GM23338 (cell line): ENCODE data around the gene TNFRSF11A. TPM values are rescaled to one million over a fixed set of nuclear protein-coding genes. Genes with fewer than 3 reads are reported as not detected.

ENCODE experiments used
- ATAC-seq: fragments of 200-7000 bp; cut with Tn5 transposase; 3 replicates; pipeline ENCODE4 v1.9.1; 2020
- DNase-seq: peaks from one replicate; pipeline ENCODE4 v3.0.0-alpha.2; 2015; ENCODE audit warnings: low spot score
- H2AFZ ChIP-seq: fragments of 200-600 bp; sonication (generic); 2 replicates; pipeline ENCODE4 v1.8.0; 2016; ENCODE audit warnings: antibody characterized with exemption, mild to moderate bottlenecking, moderate library complexity
- H3F3A ChIP-seq: fragments of 200-600 bp; sonication (generic); replicated peaks from 2 replicates; pipeline ENCODE4 v1.8.0; 2017; ENCODE audit warnings: antibody characterized with exemption, mixed run types, low read depth
- H3K27ac ChIP-seq: fragments of 200-600 bp; sonication (generic); 2 replicates; pipeline ENCODE4 v1.6.1; 2016; ENCODE audit warnings: low read depth
- H3K27me3 ChIP-seq: fragments of 200-600 bp; sonication (generic); 2 replicates; pipeline ENCODE4 v1.8.0; 2016; ENCODE audit warnings: mild to moderate bottlenecking, mixed run types, moderate library complexity; ENCODE audit not compliant: insufficient read depth
- H3K36me3 ChIP-seq: fragments of 200-600 bp; sonication (generic); 2 replicates; pipeline ENCODE4 v1.8.0; 2016; ENCODE audit warnings: mild to moderate bottlenecking; ENCODE audit not compliant: insufficient read depth
- H3K4me1 ChIP-seq: fragments of 200-600 bp; sonication (generic); 2 replicates; pipeline ENCODE4 v1.8.0; 2016; ENCODE audit warnings: mild to moderate bottlenecking, moderate library complexity; ENCODE audit not compliant: insufficient read depth
- H3K4me2 ChIP-seq: fragments of 200-600 bp; sonication (generic); 2 replicates; pipeline ENCODE4 v1.7.1; 2017; ENCODE audit warnings: mixed run types
- H3K4me3 ChIP-seq: fragments of 200-600 bp; sonication (generic); 2 replicates; pipeline ENCODE4 v1.6.1; 2016; ENCODE audit warnings: mixed run types
- H3K79me2 ChIP-seq: fragments of 200-600 bp; sonication (generic); replicated peaks from 2 replicates; pipeline ENCODE4 v1.8.0; 2017; ENCODE audit warnings: mild to moderate bottlenecking; ENCODE audit not compliant: insufficient read depth
- H3K9me2 ChIP-seq: fragments of 200-600 bp; sonication (generic); 2 replicates; pipeline ENCODE4 v1.8.0; 2017; ENCODE audit not compliant: insufficient read depth
- H4K20me1 ChIP-seq: fragments of 200-600 bp; sonication (generic); replicated peaks from 2 replicates; pipeline ENCODE4 v1.8.0; 2017; ENCODE audit warnings: mild to moderate bottlenecking; ENCODE audit not compliant: insufficient read depth
- H3K27ac Mint-ChIP-seq: 2 replicates; pipeline ENCODE4 v1.8.0; 2020; ENCODE audit warnings: inconsistent platforms, mild to moderate bottlenecking, moderate library complexity, mixed read lengths
- H3K27me3 Mint-ChIP-seq: 3 replicates; pipeline ENCODE4 v1.8.0; 2022; ENCODE audit warnings: low read depth, mild to moderate bottlenecking, moderate library complexity, mixed read lengths, inconsistent platforms; ENCODE audit not compliant: insufficient read depth, poor library complexity
- H3K36me3 Mint-ChIP-seq: 3 replicates; pipeline ENCODE4 v1.8.0; 2021; ENCODE audit warnings: low read depth, mild to moderate bottlenecking, inconsistent platforms, moderate library complexity, mixed read lengths
- H3K4me1 Mint-ChIP-seq: 3 replicates; pipeline ENCODE4 v1.8.0; 2020; ENCODE audit warnings: mild to moderate bottlenecking, inconsistent platforms, mixed read lengths
- H3K4me3 Mint-ChIP-seq: 3 replicates; pipeline ENCODE4 v1.8.0; 2021; ENCODE audit warnings: moderate library complexity, mild to moderate bottlenecking, inconsistent platforms, mixed read lengths
- H3K9me3 Mint-ChIP-seq: 3 replicates; pipeline ENCODE4 v1.8.0; 2020; ENCODE audit warnings: moderate library complexity, mild to moderate bottlenecking, inconsistent platforms, mixed read lengths
- CREB1 ChIP-seq: fragments of 250-450 bp; sonication (Bioruptor Pico); IDR thresholded peaks from 2 replicates; pipeline ENCODE4 v1.5.0; 2020; ENCODE audit warnings: low read depth, mild to moderate bottlenecking, moderate library complexity
- EZH2 ChIP-seq: fragments of 200-600 bp; sonication (generic); IDR thresholded peaks from one replicate; pipeline ENCODE4 v1.8.0; 2017; ENCODE audit warnings: antibody characterized with exemption, mild to moderate bottlenecking, low read depth; ENCODE audit not compliant: unreplicated experiment
- EZH2phosphoT487 ChIP-seq: fragments of 200-600 bp; sonication (generic); IDR thresholded peaks from one replicate; pipeline ENCODE4 v1.8.1; 2018; ENCODE audit warnings: antibody characterized with exemption; ENCODE audit not compliant: unreplicated experiment
- JUNB ChIP-seq: IDR thresholded peaks from one replicate; pipeline ENCODE4 v1.6.1; 2016; ENCODE audit warnings: antibody characterized with exemption; ENCODE audit not compliant: unreplicated experiment
- NANOG ChIP-seq: IDR thresholded peaks from 2 replicates; pipeline ENCODE4 v1.6.1; 2016; ENCODE audit warnings: antibody characterized with exemption, borderline replicate concordance
- POLR2AphosphoS5 ChIP-seq: IDR thresholded peaks from 2 replicates; pipeline ENCODE4 v1.6.1; 2016; ENCODE audit warnings: antibody characterized with exemption, low read depth
- REST ChIP-seq: IDR thresholded peaks from one replicate; pipeline ENCODE4 v1.6.1; 2018; ENCODE audit warnings: antibody characterized with exemption; ENCODE audit not compliant: unreplicated experiment
- ZNF331 ChIP-seq: fragments of 250-450 bp; sonication (Bioruptor Pico); IDR thresholded peaks from 2 replicates; pipeline ENCODE4 v1.5.0; 2020; ENCODE audit warnings: low read depth, mild to moderate bottlenecking, moderate library complexity
- ZNF462 ChIP-seq: fragments of 250-450 bp; sonication (Bioruptor Pico); IDR thresholded peaks from 2 replicates; pipeline ENCODE4 v1.5.0; 2020; ENCODE audit warnings: mild to moderate bottlenecking, moderate library complexity
- polyA plus RNA-seq: library from polyadenylated mRNA; unstranded; fragments of >200 nt; fragmentation: Nextera tagmentation; extraction: Ambion mirVana; gene quantifications from 2 replicates; pipeline ENCODE4 v1.2.1, GENCODE V29; 2016
- total RNA-seq: library from RNA; depleted of rRNA; stranded (reverse); fragments of >200 nt; shearing (Covaris generic); gene quantifications from 2 replicates; pipeline ENCODE4 v1.2.3, GENCODE V29; 2014
- TF ChIP-seq, protein P1 (sequence below), 2 experiments: fragments of 200-600 bp in 1 of 2; sonication (generic) in 1 of 2; conservative IDR thresholded peaks; 2 replicates each; pipeline versions ENCODE4 v1.5.1 to v1.6.1; 2016 to 2017; ENCODE audit warnings: antibody characterized with exemption in 2 of 2, low read depth in 2 of 2, mild to moderate bottlenecking in 2 of 2, moderate library complexity in 1 of 2

Gene TNFRSF11A
- total and polyA plus RNA-seq, 2 experiments from 2014 or later: 3.8 to 7.3 TPM

GRCh38 chr18:62357079-62357719, 32.1 kb downstream of the TNFRSF11A start (continued):
- TF ChIP-seq, protein P1, sequence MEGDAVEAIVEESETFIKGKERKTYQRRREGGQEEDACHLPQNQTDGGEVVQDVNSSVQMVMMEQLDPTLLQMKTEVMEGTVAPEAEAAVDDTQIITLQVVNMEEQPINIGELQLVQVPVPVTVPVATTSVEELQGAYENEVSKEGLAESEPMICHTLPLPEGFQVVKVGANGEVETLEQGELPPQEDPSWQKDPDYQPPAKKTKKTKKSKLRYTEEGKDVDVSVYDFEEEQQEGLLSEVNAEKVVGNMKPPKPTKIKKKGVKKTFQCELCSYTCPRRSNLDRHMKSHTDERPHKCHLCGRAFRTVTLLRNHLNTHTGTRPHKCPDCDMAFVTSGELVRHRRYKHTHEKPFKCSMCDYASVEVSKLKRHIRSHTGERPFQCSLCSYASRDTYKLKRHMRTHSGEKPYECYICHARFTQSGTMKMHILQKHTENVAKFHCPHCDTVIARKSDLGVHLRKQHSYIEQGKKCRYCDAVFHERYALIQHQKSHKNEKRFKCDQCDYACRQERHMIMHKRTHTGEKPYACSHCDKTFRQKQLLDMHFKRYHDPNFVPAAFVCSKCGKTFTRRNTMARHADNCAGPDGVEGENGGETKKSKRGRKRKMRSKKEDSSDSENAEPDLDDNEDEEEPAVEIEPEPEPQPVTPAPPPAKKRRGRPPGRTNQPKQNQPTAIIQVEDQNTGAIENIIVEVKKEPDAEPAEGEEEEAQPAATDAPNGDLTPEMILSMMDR (conservative IDR thresholded peaks at IDR 0.05; ENCODE audit: low read depth in 2 of 2): no peak
- TF ChIP-seq REST: no peak
- no peak for TF ChIP-seq POLR2AphosphoS5

DNA sequence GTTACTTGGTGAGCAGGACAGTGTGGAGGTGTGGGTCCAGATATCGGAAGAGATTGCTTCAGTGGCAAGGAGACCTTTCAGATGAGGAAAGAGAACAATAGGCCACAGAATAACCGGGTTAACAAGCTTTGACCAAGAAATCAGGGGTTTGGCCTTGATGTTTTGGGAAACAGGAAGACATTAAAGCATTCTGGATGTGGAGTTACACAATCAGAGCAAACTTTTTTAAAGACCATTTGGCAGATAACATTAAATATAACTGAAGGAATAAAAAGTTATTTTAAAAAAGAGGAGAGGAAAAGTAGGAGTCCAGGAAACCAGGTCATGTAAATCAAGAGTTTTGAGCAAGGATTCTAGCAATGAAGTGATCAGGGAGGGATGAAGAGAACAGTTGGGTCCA, 35.7 kb downstream of the TNFRSF11A start:
- H3K79me2 ChIP-seq: no peaks in the 10 kb centered on the region
- H3K27me3 ChIP-seq: no peaks in the 10 kb centered on the region
- no peaks in the 10 kb centered on the region for H3F3A ChIP-seq
- H3K4me2 ChIP-seq: no peak overlapping the region
- H3K9me3 Mint-ChIP-seq: no peaks in the 10 kb centered on the region
- no peak overlapping the region for H3K27ac ChIP-seq
- no peaks in the 10 kb centered on the region; the same call in 1 of the 2 replicates for H3K4me1 ChIP-seq
- H3K36me3 Mint-ChIP-seq: peaks cover 11% of the 10 kb centered on the region
- no peak for ATAC-seq
- H3K4me3 ChIP-seq: no peak overlapping the region
- H3K4me1 Mint-ChIP-seq: peaks cover 7% of the 10 kb centered on the region; the same call in 2 of the 3 replicates
- H3K27ac Mint-ChIP-seq: no peak overlapping the region
- H3K9me2 ChIP-seq: no peaks in the 10 kb centered on the region
- DNase-seq: no peak
- H2AFZ ChIP-seq: no peak overlapping the region
- H3K27me3 Mint-ChIP-seq: no peaks in the 10 kb centered on the region
- H3K4me3 Mint-ChIP-seq: no peak overlapping the region
- no peaks in the 10 kb centered on the region; the same call in 1 of the 2 replicates for H3K36me3 ChIP-seq
- no peaks in the 10 kb centered on the region for H4K20me1 ChIP-seq
- TF ChIP-seq EZH2 (no peak), CREB1 (CRISPR knock-in tag) (no peak), NANOG (no peak), ZNF462 (CRISPR knock-in tag) (no peak), JUNB (no peak), ZNF331 (no peak), EZH2phosphoT487 (no peak)
- TF ChIP-seq, protein P1 (conservative IDR thresholded peaks at IDR 0.05; ENCODE audit: low read depth in 2 of 2): no peak
